ENCODE measurements around the gene S100A13.
"Not testable (repeated sequence)": the region's sequence is repeated elsewhere in the genome, so short reads cannot be mapped to it uniquely, and the experiment has no call there.

The S100A13 gene

GRCh38 chr1:153585006-153585405 is 42.3 kb downstream of the S100A13 start:
- no peak for TF ChIP-seq EZH2 (IDR thresholded peaks at IDR 0.05; ENCODE audit: borderline replicate concordance, low read length)
- TF ChIP-seq CTCF (IDR thresholded peaks at IDR 0.05; ENCODE audit: low read length): no peak
- H3K27me3 ChIP-seq (ENCODE audit: insufficient read depth, low read length): no peaks in the 10 kb centered on the region
- H3K9ac ChIP-seq (ENCODE audit: low read length): no peak overlapping the region
- H3K4me2 ChIP-seq (ENCODE audit: low read length): no peak overlapping the region
- no peak overlapping the region for H3K4me3 ChIP-seq (ENCODE audit: low read depth, low read length, poor library complexity, severe bottlenecking)
- no peaks in the 10 kb centered on the region for H3K9me3 ChIP-seq (ENCODE audit: low read length)
- no peaks in the 10 kb centered on the region for H3K79me2 ChIP-seq (ENCODE audit: insufficient read depth, low read length)
- no peaks in the 10 kb centered on the region for H3K4me1 ChIP-seq (ENCODE audit: insufficient read depth, low read length, severe bottlenecking)
- no peaks in the 10 kb centered on the region for H3F3A ChIP-seq (ENCODE audit: insufficient read depth, low read length)
- no peaks in the 10 kb centered on the region for H3K36me3 ChIP-seq (ENCODE audit: insufficient read depth, low read length)
- no peaks in the 10 kb centered on the region for H4K20me1 ChIP-seq (ENCODE audit: insufficient read depth, low read length)
- H3K9me2 ChIP-seq (ENCODE audit: low read depth, low read length): no peaks in the 10 kb centered on the region; the same call in 1 of the 2 replicates
- H2AFZ ChIP-seq (ENCODE audit: low read length): no peak overlapping the region
- H3K27ac ChIP-seq (ENCODE audit: low read depth, low read length, poor library complexity, severe bottlenecking): no peak overlapping the region

GRCh38 chr1:153583976-153584375 is 43.3 kb downstream of the S100A13 start:
- H3K9me3 ChIP-seq (ENCODE audit: low read length): no peaks in the 10 kb centered on the region
- H3K27me3 ChIP-seq (ENCODE audit: insufficient read depth, low read length): no peaks in the 10 kb centered on the region
- H3K79me2 ChIP-seq (ENCODE audit: insufficient read depth, low read length): no peaks in the 10 kb centered on the region
- no peaks in the 10 kb centered on the region for H4K20me1 ChIP-seq (ENCODE audit: insufficient read depth, low read length)
- no peaks in the 10 kb centered on the region; the same call in 1 of the 2 replicates for H3K9me2 ChIP-seq (ENCODE audit: low read depth, low read length)
- no peaks in the 10 kb centered on the region for H3K36me3 ChIP-seq (ENCODE audit: insufficient read depth, low read length)
- no peak overlapping the region for H3K27ac ChIP-seq (ENCODE audit: low read depth, low read length, poor library complexity, severe bottlenecking)
- H3F3A ChIP-seq (ENCODE audit: insufficient read depth, low read length): no peaks in the 10 kb centered on the region
- H2AFZ ChIP-seq (ENCODE audit: low read length): no peak overlapping the region
- no peak overlapping the region for H3K4me3 ChIP-seq (ENCODE audit: low read depth, low read length, poor library complexity, severe bottlenecking)
- no peak overlapping the region for H3K9ac ChIP-seq (ENCODE audit: low read length)
- no peaks in the 10 kb centered on the region for H3K4me1 ChIP-seq (ENCODE audit: insufficient read depth, low read length, severe bottlenecking)
- TF ChIP-seq CTCF (IDR thresholded peaks at IDR 0.05; ENCODE audit: low read length) (no peak), EZH2 (IDR thresholded peaks at IDR 0.05; ENCODE audit: borderline replicate concordance, low read length) (no peak)
- no peak overlapping the region for H3K4me2 ChIP-seq (ENCODE audit: low read length)

GRCh38 chr1:153583514-153583913 is 43.8 kb downstream of the S100A13 start:
- not testable (repeated sequence) for H3K9me3 ChIP-seq (ENCODE audit: low read length); H2AFZ ChIP-seq (ENCODE audit: low read length); H3K36me3 ChIP-seq (ENCODE audit: insufficient read depth, low read length); H3K9ac ChIP-seq (ENCODE audit: low read length); H3K27ac ChIP-seq (ENCODE audit: low read depth, low read length, poor library complexity, severe bottlenecking); H3K79me2 ChIP-seq (ENCODE audit: insufficient read depth, low read length); H3K27me3 ChIP-seq (ENCODE audit: insufficient read depth, low read length); H3K9me2 ChIP-seq (ENCODE audit: low read depth, low read length); H3K4me3 ChIP-seq (ENCODE audit: low read depth, low read length, poor library complexity, severe bottlenecking); H3K4me2 ChIP-seq (ENCODE audit: low read length); H3F3A ChIP-seq (ENCODE audit: insufficient read depth, low read length); H4K20me1 ChIP-seq (ENCODE audit: insufficient read depth, low read length); H3K4me1 ChIP-seq (ENCODE audit: insufficient read depth, low read length, severe bottlenecking)

- H3K27ac ChIP-seq (ENCODE audit: low read depth, low read length, poor library complexity, severe bottlenecking); H2AFZ ChIP-seq (ENCODE audit: low read length); H3K4me1 ChIP-seq (ENCODE audit: insufficient read depth, low read length, severe bottlenecking); H3K36me3 ChIP-seq (ENCODE audit: insufficient read depth, low read length); H3K27me3 ChIP-seq (ENCODE audit: insufficient read depth, low read length); H3K9me3 ChIP-seq (ENCODE audit: low read length); H3K9ac ChIP-seq (ENCODE audit: low read length); H4K20me1 ChIP-seq (ENCODE audit: insufficient read depth, low read length); H3K4me3 ChIP-seq (ENCODE audit: low read depth, low read length, poor library complexity, severe bottlenecking); H3K9me2 ChIP-seq (ENCODE audit: low read depth, low read length); H3F3A ChIP-seq (ENCODE audit: insufficient read depth, low read length); H3K79me2 ChIP-seq (ENCODE audit: insufficient read depth, low read length); H3K4me2 ChIP-seq (ENCODE audit: low read length): not testable (repeated sequence)
Observed at GRCh38 chr1:153582836-153583235, 44.5 kb downstream of the S100A13 start.

Measured in OCI-LY1 (cell line).